CD4-positive, alpha-beta T cell treated with Interferon alpha-2 for 1 hour (primary cell): Measurements from ENCODE around the gene PRKACA.
"Not testable (repeated sequence)": the region's sequence is repeated elsewhere in the genome, so short reads cannot be mapped to it uniquely, and the experiment has no call there.

Experiments used
- DNase-seq, 2 donors: peaks; one replicate each; pipeline ENCODE4 v3.0.0-alpha.2; 2020 to 2022

PRKACA gene

DNA sequence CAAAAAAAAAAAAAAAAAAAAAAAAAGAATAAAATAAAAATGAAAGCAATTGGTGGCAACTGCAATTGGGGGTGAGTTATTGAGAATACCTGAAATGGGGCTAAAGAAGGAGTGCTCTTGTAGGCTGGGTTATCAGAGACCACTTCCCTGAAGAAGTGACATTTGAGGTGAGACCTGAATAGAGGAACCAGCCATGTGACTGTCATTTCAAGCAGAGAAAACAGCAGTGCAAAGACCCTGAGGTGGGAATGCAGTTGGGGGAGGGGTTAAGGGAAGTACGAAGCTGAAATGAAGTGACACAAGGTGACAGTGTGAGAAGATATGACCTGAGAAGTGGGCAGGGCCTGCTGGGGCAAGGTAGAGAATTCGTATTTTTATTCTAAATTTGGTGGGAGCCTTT is 51.4 kb downstream of the PRKACA start:
- DNase-seq = no peak

DNA sequence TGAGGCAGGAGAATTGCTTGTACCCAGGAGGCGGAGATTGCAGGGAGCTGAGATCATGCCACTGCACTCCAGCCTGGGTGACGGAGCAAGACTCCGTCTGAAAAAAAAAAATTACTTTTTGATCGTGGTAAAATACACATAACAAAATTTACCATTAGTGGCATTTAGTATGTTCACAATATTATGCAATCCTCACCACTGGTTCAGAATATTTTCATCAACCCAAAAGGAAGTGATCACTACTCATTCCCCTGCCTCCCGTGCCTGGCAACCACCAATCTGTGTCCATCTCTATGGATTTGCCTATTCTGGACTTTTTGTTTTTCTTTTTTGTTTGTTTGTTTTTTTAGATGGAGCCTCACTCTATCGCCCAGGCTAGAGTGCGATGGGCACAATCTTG is 54.5 kb downstream of the PRKACA start:
- no peak for DNase-seq

DNA sequence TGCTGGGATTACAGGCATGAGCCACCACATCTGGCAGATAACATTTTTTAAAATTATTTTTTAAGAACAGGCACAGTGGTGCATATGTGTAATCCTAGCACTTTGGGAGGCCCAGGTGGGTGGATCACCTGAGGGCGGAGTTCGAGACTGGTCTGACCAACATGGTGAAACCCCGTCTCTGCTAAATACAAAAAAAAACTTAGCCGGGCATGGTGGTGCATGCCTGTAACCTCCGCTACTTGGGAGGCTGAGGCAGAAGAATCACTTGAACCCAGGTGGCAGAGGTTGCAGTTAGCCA is 55.1 kb downstream of the PRKACA start:
- DNase-seq = no peak

DNA sequence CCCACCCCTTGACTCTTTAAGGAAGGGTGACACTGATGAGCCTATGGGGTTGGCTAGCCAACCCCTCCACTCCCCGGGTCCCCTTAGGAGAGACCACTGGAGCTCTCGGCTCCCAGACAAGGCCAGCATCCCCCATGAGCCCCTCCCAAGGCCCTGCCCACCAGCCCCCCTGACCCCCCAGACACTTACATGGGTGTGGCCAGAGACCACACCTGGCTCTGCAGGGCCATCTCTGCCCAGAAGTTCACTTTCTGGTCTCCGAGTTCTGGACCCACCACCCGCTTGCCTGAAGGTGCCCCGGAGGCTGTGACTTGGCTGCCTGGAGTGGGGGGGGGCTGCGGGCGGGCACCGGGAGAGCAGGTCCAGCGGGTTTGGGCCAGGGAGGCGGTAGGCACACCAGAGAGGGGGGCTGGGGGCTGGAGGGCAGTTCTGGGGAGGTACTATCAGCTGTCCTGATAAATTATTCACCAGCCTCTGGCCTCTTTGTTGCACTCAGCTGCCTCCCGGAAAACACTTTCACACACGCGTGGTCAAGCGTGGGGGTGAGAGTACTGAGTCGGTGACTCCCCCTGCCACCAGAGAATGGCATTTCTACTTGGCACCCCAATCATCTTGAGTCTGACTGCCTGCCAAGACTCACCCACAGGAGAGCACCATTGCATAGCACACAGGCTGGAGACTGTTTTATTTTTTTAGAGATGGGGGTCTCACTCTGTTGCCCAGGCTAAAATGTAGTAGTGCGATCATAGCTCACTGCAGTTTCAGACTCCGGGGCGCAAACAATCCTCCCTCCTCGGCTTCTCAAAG is 55.6 kb downstream of the PRKACA start, which contains the start of gene PALM3:
TSS of gene PALM3 (minus strand) at position 326 of the 807 bp plus-strand sequence. CDS start at position 230, 96 bp downstream.
- no peak for DNase-seq

DNA sequence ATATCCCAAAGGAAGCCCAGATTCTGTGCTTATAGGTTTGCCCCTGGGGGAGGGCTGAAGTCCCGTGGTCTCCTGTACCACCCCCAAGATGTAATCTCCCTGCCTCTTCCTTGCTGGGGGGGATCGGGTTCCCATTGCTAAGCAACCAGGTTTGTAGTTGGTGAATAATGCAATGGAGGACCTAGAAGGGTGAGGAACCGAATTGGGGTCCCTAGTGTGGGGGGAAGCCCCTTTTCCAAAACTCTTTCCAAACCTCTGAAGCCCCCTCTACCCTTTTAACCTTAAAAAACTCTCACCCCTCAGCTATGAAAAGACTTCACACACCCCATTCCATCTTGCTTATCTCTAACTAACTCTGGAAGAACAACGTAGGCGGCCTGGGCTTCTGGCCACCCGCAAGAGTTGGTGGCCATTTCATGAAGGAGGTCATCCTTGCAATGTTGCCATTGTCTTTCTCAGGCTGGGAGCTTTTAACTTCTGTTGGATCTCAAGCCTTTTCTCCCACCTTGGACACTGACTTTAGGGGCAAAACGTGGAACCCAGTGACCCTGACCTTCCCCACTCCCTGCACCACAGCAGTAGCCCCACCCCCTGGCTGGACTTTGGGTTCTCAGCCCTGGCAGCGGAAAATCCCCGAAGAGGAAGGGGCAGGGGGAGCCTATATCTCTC is 56.3 kb downstream of the PRKACA start:
- no peak for DNase-seq

DNA sequence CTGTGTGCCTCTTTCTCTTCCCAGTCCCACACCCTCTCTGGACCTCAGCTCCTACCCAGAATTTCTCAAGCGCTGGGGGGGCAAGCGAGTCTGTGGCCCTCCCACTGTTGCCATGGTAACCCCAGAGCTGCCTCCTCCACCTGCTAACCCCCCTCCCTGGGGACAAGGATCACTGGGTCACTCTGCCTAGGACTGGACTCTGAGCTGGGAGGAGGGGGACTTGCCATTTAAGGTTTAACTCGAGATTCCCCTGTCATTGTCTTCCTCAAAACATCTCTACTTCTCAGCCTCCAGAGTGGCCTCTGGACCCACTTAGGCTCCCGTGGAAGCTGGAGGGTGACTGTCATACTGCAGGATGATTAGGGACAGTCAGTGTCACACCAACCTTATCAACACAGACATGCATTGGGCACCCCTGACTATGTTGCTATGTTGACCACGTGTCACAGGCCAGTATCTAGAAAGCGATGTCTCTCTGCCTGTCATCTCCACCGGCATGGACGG is 57.9 kb downstream of the PRKACA start:
- DNase-seq = no peak

DNA sequence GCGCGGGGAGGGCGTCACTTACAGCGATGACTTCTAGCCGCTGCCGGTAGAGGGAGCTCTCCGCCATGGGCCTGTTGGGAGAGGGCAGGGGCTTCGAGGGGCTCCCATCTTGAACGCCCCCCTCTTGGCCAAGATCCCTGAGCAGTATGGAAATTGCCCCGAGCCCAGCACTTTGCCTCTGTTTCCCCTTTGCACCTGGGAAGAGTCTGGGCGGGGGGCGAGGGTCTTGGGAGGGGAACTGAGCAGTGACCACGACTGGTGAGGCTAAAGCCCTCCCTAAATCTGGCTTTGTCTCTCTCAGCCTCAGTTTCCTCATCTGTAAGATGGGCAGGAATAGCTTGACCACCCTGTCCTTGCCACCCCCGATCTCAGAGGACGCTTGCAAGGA is 58.5 kb downstream of the PRKACA start:
- DNase-seq = peak; percentile 35 to 58

DNA sequence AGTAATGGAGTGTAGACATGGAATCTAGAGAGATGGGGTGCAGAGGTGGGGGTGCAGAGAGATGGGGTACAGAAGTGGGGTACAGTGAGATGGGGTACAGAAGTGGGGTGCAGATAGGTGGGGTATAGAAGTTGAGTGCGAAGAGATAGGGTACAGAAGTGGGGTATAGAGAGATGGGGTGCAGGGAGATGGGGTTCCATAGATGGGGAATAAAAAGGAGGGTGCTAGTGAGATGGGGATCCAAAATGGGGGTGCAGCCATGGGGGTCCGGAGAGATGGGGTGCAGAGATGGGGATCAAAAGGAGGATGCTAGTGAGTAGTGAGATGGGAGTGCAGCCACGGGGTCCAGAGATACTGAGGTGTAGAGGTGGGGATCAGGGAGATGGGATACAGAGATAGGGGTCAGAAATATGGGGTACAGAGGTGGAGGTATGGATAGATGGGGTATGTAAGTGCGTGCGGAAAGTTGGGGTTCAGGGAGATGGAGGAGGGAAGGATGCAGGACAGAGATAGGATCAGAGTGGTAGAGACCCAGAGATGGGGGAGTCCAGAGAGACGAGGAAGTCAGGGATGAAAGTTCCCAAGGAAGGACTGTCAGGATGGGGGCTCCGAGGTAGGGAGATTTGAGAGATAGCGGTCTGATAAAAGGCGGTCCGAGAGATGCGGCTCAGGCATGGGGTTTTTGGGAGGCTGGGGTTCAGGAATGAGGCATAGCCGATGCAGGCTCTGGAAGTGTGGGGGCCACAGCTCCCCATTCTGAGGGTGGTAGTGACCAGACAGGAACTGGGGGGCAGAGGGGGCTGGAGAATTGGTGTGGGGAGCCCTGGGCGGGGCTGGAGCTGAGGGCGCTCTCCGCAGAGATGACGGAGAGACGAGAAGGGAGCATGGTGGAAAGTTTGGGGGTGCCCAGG is 59.1 kb downstream of the PRKACA start:
- no peak for DNase-seq

DNA sequence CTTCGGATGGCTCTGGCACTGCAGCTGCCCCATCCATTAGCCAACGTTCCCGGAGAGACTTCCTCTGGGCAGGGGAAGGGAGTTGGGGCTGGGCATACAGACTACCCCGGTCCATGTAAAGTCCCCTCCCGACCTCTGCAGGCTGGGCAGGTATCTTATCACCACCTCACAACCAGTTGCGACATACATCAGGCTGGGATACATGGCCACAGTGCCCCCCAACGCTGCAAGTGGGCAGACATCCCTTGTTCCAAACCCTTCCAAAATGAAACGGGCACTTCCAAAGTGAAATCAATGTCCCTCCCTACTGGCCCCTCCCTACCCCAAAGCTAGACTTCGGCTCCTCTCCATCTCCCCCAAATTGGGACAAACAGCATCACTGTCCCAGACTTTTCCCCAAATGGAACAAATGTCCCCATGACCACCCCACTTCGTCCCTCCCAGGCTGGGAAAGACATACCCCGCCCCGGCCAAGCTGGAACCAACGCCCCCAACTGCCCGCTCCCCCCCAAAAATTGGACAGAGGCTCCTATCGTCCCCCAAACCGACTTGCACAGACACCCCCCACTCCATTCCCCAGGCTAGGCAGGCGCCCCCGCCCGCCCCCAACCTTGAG is 60.7 kb downstream of the PRKACA start:
- DNase-seq = no peak

DNA sequence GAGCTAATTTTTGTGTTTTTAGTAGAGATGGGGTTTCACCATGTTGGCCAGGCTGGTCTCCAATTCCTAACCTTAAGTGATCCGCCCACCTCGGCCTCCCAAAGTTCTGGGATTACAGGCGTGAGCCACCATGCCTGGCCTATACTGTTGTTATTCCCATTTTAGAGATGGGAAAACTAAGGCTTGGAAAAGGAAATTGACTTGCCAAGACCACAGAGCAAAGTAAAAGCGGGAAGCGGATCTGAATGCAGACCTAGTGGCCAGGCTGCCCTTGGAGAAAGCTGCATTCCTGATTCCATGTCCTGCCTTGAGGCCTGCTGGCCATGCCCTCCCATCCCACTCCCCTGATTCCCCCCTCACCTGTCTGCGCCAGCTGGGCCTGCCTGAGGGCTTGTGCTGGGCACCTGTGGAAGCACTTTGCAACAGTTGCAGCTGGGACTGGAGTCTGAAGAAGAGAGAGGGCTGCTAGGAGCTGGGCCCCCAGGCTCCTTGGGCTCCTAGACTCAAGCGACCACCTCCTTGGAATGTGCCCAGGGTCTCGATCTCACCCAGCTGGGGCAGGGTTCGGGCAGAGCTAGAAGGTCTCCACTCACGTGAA is 61.4 kb downstream of the PRKACA start:
- DNase-seq = no peak

DNA sequence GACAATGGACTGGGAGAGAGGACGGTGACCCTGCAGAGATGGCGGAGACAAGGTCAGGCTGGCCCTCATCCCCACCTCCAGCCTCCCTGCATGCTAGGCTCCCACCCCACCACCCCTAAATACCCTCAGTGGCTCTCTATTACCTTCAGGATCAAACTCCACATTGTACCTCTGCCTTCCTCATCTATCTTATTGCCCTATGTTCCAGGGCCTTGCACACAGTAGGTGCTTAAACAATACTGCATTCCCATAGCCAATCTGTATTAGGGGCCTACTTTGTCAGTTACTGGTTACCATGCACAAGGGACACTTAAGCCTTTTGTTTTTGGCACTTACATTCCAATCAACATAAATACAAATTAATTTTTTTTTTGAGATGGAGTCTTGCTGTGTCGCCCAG is 62.2 kb downstream of the PRKACA start:
- DNase-seq = no peak

DNA sequence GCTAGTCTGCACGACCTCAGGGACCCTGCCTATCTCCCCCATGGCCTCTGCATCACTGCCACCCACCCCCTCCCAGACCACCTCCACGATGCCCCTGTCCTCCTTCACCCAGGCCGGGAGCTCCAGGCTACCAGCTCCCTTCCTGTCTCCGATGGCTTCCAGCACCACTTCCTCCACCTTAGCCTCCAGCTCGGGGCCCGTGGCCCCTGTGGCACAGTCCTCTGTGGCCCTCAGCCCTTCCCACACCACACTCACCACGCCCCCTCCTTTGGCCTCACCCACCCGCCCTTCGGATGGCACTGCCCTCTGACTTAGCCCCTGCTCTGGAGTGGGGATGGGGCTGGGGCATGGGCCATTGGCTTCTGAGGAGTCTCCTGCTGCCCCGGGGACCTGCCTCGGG is 62.8 kb downstream of the PRKACA start:
- no peak for DNase-seq

DNA sequence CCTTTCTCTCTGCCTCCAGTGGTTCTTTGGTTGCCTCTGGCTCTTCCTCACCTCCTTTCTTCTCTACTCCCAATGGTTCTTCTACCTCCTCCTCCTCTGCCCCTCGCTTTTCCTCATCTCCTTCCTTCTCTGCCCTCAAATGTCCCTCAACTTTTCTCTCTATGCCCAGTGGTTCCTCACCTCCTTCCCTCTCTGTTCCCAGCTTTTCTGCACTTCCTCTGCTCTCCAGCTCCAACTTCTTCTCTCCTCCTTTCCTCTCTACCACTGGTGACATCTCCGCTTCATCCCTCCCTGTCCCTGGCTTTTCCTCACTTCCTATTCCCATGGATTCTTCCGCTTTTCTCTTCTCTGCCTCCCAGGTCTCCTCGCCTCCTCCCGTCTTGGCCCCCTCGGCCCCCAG is 63.5 kb downstream of the PRKACA start:
- DNase-seq = no peak

DNA sequence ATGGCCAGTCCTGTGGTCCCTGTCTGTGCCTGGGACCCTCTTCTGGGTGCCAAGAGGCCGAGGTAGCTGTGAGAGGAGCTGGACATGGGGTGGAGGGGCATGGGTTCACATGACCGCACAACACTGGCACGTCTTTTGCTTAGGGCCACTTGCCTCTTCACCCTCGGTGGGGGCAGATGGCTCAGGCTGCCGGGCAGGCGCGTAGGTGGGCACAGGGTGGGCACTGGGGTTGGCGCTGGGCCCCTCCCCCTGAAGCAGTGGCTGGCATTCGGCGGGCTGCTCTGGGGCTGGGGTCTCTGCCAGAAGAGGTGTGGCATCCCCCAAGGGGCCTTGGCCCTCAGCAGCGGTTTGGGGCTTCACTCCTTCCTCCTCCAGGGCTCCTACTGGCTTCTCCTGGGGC is 64.1 kb downstream of the PRKACA start:
- DNase-seq = no peak

DNA sequence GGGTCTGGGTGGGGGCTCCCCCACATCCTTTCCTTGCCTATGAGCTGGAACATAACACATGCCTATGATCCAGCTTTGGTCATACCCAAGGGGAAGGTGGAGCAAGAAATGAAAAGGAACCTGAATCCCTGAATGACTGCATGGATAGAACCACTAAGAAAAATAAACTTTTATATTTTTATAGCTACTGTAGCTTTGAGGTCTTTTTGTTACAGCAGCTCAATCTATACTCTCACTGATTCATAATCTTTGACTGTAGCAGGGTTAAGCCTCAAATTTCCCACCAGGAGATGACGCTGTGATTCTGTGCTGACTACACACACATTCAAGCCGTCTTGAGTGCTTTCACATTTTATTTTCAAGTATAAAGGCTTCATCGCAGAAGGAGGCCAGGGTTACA is 64.5 kb downstream of the PRKACA start:
- DNase-seq = no peak

DNA sequence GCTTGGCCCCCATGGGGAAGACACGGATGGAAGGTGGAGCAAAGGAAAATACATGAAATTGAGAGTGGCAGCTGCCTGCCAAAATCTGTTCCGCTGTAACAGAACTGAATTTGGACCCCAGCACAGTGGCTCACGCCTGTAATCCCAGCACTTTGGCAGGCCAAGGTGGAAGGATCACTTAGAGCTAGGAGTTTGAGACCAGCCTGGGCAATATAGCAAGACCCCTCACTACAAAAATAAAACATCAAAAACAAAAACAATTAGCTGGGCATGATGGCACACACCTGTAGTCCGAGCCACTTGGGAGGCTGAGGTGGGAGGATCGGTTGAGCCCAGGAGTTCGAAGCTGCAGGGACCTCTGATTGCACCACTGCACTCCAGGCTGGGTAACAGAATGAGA is 65.1 kb downstream of the PRKACA start:
- no peak for DNase-seq

DNA sequence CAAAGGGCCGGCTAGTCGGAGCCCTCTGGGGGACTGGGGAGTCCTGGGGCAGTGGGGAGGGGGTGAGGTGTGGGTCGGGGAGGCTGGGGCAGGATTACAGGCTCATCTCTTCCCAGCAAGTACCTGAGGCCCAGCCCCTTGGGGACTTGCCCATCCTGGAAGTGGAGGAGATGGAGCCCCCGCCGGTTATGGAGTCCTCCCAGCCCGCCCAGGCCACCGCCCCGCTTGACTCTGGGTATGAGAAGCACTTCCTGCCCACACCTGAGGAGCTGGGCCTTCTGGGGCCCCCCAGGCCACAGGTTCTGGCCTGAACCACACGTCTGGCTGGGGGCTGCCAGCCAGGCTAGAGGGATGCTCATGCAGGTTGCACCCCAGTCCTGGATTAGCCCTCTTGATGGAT is 65.6 kb downstream of the PRKACA start:
- DNase-seq = no peak

DNA sequence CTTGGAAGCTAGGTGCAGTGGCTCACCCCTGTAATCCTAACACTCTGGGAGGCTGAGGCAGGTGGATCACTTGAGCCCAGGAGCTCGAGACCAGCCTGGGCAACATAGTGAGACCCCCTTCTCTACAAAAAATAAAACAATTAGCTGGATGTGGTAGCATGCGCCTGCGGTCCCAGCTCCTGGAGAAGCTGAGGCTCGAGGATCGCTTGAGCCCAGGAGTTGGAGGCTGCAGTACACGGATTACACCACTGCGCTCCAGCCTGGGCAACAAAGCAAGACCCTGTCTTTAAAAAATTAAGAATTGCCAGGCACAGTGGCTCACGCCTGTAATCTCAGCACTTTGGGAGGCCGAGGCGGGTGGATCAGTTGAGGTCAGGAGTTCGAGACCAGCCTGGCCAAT is 66.6 kb downstream of the PRKACA start:
- not testable (repeated sequence) for DNase-seq

DNA sequence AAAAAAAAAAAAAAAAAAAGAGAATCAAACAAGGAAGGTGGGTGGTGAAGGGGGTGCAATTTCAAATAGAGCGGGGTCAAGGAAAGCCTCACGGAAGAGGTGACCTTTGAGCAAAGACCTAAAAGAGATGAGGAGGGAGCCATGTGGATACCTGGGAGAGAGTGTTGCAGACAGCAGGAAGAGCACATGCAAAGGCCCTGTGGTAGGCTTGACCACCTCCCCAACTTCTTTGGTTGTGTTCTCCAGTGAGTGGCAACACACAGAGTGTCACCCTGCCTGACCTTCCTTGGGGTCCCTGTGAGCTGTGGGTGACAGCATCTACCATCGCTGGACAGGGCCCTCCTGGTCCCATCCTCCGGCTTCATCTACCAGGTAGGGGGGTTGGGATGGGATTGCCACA is 67.0 kb downstream of the PRKACA start:
- no peak for DNase-seq

DNA sequence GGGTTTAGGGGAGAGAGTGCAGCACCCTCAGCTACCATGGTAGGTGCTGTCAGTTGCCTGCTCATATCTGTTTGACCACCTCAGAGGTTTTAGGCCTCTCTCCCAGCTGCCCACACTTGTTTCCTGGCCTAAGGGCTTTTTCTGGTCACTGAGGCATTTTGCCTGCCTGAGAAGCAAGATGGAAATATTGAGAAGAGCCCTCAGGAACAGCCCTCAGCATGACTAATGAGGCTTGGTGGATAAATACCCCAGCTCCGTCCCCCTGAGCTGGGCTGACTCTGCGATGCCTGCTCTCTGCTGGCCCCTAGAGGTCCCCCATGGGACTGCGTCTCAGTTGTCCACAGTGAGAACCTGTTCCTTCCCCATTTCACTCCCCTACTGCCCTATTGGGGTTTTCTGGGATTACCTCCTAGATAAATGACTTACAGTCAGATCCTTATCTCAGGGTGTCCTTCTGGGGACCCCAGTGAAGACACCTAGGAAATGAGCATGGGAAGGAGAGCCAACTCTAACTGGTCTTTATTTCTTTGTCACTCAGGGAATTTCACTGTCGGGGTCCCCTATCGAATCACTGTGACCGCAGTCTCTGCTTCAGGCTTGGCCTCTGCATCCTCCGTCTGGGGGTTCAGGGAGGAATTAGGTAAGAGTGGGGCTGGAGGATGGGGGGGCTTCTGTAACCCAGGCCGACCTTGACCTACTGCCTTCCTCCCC is 69.0 kb downstream of the PRKACA start:
- DNase-seq = peak; percentile 75 to 81

DNA sequence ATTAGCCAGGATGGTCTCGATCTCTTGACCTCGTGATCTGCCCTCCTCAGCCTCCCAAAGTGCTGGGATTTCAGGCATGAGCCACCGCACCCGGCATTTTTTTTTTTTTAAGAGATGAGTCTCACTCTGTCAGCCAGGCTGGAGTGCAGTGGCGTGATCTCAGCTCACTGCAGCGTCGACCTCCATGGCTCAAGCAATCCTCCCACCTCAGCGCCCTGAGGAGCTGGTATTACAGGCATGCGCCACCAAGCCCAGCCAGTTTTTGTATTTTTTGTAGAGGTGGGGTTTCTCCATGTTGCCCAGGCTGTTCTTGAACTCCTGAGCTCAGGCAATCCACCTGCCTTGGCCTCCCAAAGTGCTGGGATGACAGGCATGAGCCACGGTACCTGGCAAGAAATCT is 69.7 kb downstream of the PRKACA start:
- not testable (repeated sequence) for DNase-seq
